IPS DF 6.9 (cell line): Measurements from ENCODE around the gene CYP1A2.
"Not testable (repeated sequence)": the region's sequence is repeated elsewhere in the genome, so short reads cannot be mapped to it uniquely, and the experiment has no call there.

Source experiments
- DNase-seq: peaks from one replicate; pipeline ENCODE4 v3.0.0-alpha.2; 2013; ENCODE audit warnings: low read depth, low spot score
- H3K27ac ChIP-seq: one replicate; pipeline ENCODE4 v1.5.1; 2013; ENCODE audit warnings: low read length, control low read depth
- H3K27me3 ChIP-seq: 2 replicates; pipeline ENCODE4 v1.6.1; 2013; ENCODE audit warnings: mild to moderate bottlenecking, low read length; ENCODE audit not compliant: control insufficient read depth, insufficient read depth
- H3K36me3 ChIP-seq: 2 replicates; pipeline ENCODE4 v1.6.1; 2013; ENCODE audit warnings: low read length; ENCODE audit not compliant: control insufficient read depth, insufficient read depth
- H3K4me1 ChIP-seq: 2 replicates; pipeline ENCODE4 v1.6.1; 2013; ENCODE audit warnings: low read length; ENCODE audit not compliant: control insufficient read depth, insufficient read depth
- H3K4me3 ChIP-seq: 2 replicates; pipeline ENCODE4 v1.5.1; 2013; ENCODE audit warnings: mild to moderate bottlenecking, low read length
- H3K9me3 ChIP-seq: 2 replicates; pipeline ENCODE4 v1.6.1; 2013; ENCODE audit warnings: low read length, inconsistent platforms; ENCODE audit not compliant: control insufficient read depth, insufficient read depth
- WGBS: extraction: QIAGEN DNeasy Blood & Tissue Kit; methylation state at CpG from one replicate; pipeline ENCODE4 v1.1.7; 2013; ENCODE audit warnings: mixed read lengths, missing lambda C conversion rate; ENCODE audit not compliant: insufficient read length, insufficient coverage; 5-methylcytosine and 5-hydroxymethylcytosine counted together

Gene CYP1A2

GRCh38 chr15:74735305-74735704, 13.3 kb upstream of the CYP1A2 start:
- DNase-seq, result no peak
- Histone ChIP-seq H3K36me3 (no peaks in the 10 kb centered on the region), H3K4me3 (no peak overlapping the region), H3K9me3 (no peaks in the 10 kb centered on the region), H3K27me3 (no peaks in the 10 kb centered on the region), H3K4me1 (no peaks in the 10 kb centered on the region), H3K27ac (no peak overlapping the region)
- no CpG with 5 or more reads among the region's 3 CpGs for WGBS

GRCh38 chr15:74738239-74738638, 10.4 kb upstream of the CYP1A2 start:
- not testable (repeated sequence) for H3K27me3 ChIP-seq, H3K9me3 ChIP-seq, H3K4me1 ChIP-seq, H3K36me3 ChIP-seq, H3K4me3 ChIP-seq, H3K27ac ChIP-seq, DNase-seq
- WGBS, result no CpG with 5 or more reads among the region's 5 CpGs

- H3K4me1 ChIP-seq, result no peaks in the 10 kb centered on the region
- WGBS, result no CpG with 5 or more reads among the region's 5 CpGs
- no peak overlapping the region for H3K4me3 ChIP-seq
These were observed 6.2 kb upstream of the CYP1A2 start for GRCh38 chr15:74742422-74742821.

GRCh38 chr15:74746389-74746788, 2.3 kb upstream of the CYP1A2 start:
- no peaks in the 10 kb centered on the region for H3K4me1 ChIP-seq
- no peak overlapping the region for H3K4me3 ChIP-seq
- no peaks in the 10 kb centered on the region for H3K27me3 ChIP-seq
- H3K27ac ChIP-seq, result no peak overlapping the region
- no peaks in the 10 kb centered on the region for H3K36me3 ChIP-seq
- H3K9me3 ChIP-seq, result no peaks in the 10 kb centered on the region
- no peak for DNase-seq
- no CpG with 5 or more reads among the region's 4 CpGs for WGBS

More at GRCh38 chr15:74742422-74742821, 6.2 kb upstream of the CYP1A2 start:
- no peaks in the 10 kb centered on the region for H3K9me3 ChIP-seq
- H3K27ac ChIP-seq, result no peak overlapping the region
- H3K27me3 ChIP-seq, result no peaks in the 10 kb centered on the region
- no peaks in the 10 kb centered on the region for H3K36me3 ChIP-seq
- DNase-seq, result no peak

DNA sequence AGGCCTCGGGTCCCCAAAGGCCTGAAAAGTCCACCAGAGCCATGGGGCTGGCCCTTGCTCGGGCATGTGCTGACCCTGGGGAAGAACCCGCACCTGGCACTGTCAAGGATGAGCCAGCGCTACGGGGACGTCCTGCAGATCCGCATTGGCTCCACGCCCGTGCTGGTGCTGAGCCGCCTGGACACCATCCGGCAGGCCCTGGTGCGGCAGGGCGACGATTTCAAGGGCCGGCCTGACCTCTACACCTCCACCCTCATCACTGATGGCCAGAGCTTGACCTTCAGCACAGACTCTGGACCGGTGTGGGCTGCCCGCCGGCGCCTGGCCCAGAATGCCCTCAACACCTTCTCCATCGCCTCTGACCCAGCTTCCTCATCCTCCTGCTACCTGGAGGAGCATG, 1.2 kb downstream of the CYP1A2 start:
- WGBS, result no CpG with 5 or more reads among the region's 20 CpGs
- Histone ChIP-seq H3K9me3 (no peaks in the 10 kb centered on the region), H3K27me3 (no peaks in the 10 kb centered on the region), H3K27ac (no peak overlapping the region), H3K36me3 (no peaks in the 10 kb centered on the region), H3K4me1 (no peaks in the 10 kb centered on the region), H3K4me3 (no peak overlapping the region)
- DNase-seq, result no peak

GRCh38 chr15:74750751-74751150, 2.1 kb downstream of the CYP1A2 start:
- Histone ChIP-seq H3K4me3 (no peak overlapping the region), H3K36me3 (no peaks in the 10 kb centered on the region), H3K27ac (no peak overlapping the region), H3K27me3 (no peaks in the 10 kb centered on the region), H3K9me3 (no peaks in the 10 kb centered on the region), H3K4me1 (no peaks in the 10 kb centered on the region)
- no CpG with 5 or more reads among the region's 2 CpGs for WGBS
- DNase-seq, result no peak

- no peak for DNase-seq
- Histone ChIP-seq H3K27me3 (no peaks in the 10 kb centered on the region), H3K9me3 (no peaks in the 10 kb centered on the region), H3K27ac (no peak overlapping the region), H3K36me3 (no peaks in the 10 kb centered on the region), H3K4me3 (no peak overlapping the region), H3K4me1 (no peaks in the 10 kb centered on the region)
- WGBS, result no CpG with 5 or more reads among the region's 8 CpGs
These were observed 3.4 kb downstream of the CYP1A2 start for GRCh38 chr15:74752011-74752410.

GRCh38 chr15:74752531-74752930, 3.9 kb downstream of the CYP1A2 start:
- no peak for DNase-seq
- no CpG with 5 or more reads among the region's 5 CpGs for WGBS
- no peaks in the 10 kb centered on the region for H3K9me3 ChIP-seq
- no peaks in the 10 kb centered on the region for H3K27me3 ChIP-seq
- H3K4me3 ChIP-seq, result no peak overlapping the region
- no peaks in the 10 kb centered on the region for H3K4me1 ChIP-seq
- no peak overlapping the region for H3K27ac ChIP-seq
- H3K36me3 ChIP-seq, result no peaks in the 10 kb centered on the region

DNA sequence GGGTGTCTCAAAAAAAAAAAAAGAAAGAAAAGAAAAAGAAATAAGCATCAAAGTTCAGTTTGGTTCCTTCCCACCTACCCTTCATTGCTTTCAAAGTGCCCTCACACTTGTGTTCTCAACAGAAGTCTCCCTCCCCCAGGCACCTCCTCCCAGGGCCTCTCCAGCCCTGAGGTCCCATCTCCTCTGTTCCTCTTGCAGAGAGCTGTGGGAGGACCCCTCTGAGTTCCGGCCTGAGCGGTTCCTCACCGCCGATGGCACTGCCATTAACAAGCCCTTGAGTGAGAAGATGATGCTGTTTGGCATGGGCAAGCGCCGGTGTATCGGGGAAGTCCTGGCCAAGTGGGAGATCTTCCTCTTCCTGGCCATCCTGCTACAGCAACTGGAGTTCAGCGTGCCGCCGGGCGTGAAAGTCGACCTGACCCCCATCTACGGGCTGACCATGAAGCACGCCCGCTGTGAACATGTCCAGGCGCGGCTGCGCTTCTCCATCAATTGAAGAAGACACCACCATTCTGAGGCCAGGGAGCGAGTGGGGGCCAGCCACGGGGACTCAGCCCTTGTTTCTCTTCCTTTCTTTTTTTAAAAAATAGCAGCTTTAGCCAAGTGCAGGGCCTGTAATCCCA, 6.1 kb downstream of the CYP1A2 start:
- no peak for DNase-seq
- no peaks in the 10 kb centered on the region for H3K27me3 ChIP-seq
- H3K4me1 ChIP-seq, result no peaks in the 10 kb centered on the region
- WGBS, result no CpG with 5 or more reads among the region's 20 CpGs
- H3K9me3 ChIP-seq, result no peaks in the 10 kb centered on the region
- H3K36me3 ChIP-seq, result no peaks in the 10 kb centered on the region
- H3K27ac ChIP-seq, result no peak overlapping the region
- no peak overlapping the region for H3K4me3 ChIP-seq

DNA sequence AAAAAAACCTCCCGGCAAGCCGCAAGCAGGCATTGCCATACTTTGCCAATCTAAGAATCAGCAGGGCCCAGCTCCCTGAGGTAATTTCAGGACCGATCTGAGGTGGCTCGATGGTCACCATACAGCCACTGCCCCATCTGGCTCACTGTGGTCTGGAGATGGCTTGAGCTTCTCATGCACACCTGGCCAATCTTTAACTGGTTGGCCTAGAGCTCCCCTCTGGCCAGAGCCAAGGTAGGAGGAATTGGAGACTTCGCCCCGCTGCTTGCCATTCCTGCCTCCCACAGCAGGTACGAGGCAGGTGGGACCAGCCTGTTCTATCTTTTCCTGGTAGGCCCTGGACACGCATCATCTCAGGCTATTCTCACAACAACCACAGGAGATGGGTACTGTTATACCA, 10.1 kb downstream of the CYP1A2 start:
- Histone ChIP-seq H3K36me3 (no peaks in the 10 kb centered on the region), H3K4me1 (no peaks in the 10 kb centered on the region), H3K4me3 (no peak overlapping the region), H3K27ac (no peak overlapping the region), H3K27me3 (no peaks in the 10 kb centered on the region), H3K9me3 (no peaks in the 10 kb centered on the region)
- DNase-seq, result no peak
- no CpG with 5 or more reads among the region's 8 CpGs for WGBS

DNA sequence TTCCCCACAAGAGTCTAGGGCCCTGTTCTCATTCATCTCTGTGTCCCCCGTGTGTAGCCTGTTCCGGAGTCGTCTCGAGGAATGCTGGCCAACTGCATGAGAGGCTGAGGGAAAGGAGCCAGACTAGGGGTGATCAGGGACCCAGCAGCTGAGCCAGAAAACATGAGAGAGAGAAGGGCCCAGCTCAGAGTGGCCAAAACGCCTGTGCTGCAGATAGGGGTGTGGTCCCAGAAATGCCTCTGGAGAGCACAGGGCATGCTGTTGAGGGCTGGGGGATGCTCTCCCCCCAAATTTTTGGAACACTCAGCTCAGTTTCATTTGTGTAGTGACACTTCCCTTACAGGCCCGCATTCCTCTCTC, 14.1 kb downstream of the CYP1A2 start:
- Histone ChIP-seq H3K9me3 (no peaks in the 10 kb centered on the region), H3K36me3 (no peaks in the 10 kb centered on the region), H3K4me1 (no peaks in the 10 kb centered on the region), H3K4me3 (no peak overlapping the region), H3K27me3 (no peaks in the 10 kb centered on the region), H3K27ac (no peak overlapping the region)
- no peak for DNase-seq
- no CpG with 5 or more reads among the region's 6 CpGs for WGBS
